HFFc6 (cell line): ENCODE results near the gene HSPA13. TPM values are rescaled to one million over a fixed set of nuclear protein-coding genes. Genes with fewer than 3 reads are reported as not detected.
"Not testable (repeated sequence)": the region's sequence is repeated elsewhere in the genome, so short reads cannot be mapped to it uniquely, and the experiment has no call there.

Experiments
- DNase-seq: peaks from one replicate; pipeline ENCODE4 v3.0.0-alpha.2; 2018
- H3K27ac Mint-ChIP-seq: 2 replicates; pipeline ENCODE4 v1.8.0; 2020; ENCODE audit warnings: mild to moderate bottlenecking, mixed read lengths
- H3K27me3 Mint-ChIP-seq: 2 replicates; pipeline ENCODE4 v1.8.0; 2021; ENCODE audit warnings: mild to moderate bottlenecking, moderate library complexity, mixed read lengths; ENCODE audit not compliant: insufficient read depth
- H3K36me3 Mint-ChIP-seq: 2 replicates; pipeline ENCODE4 v1.8.0; 2021; ENCODE audit warnings: low read depth, mixed read lengths
- H3K4me1 Mint-ChIP-seq: 2 replicates; pipeline ENCODE4 v1.8.0; 2020; ENCODE audit warnings: low read depth, mixed read lengths
- H3K4me3 Mint-ChIP-seq: 2 replicates; pipeline ENCODE4 v1.8.0; 2020; ENCODE audit warnings: mild to moderate bottlenecking, moderate library complexity, mixed read lengths
- H3K9me3 Mint-ChIP-seq: 2 replicates; pipeline ENCODE4 v1.8.0; 2020; ENCODE audit warnings: mild to moderate bottlenecking, mixed read lengths
- total RNA-seq, 6 experiments: library from RNA; stranded (reverse); fragmentation: NEBNext Ultra II Directional; extraction: Animal tissue kit (Norgen Biotek cat#: 25700); gene quantifications; 2 replicates in 1 of 6; 3 replicates in 5 of 6; pipeline ENCODE4 v1.2.3, GENCODE V29; 2021
- TF ChIP-seq, protein P1 (sequence below): fragments of 200-600 bp; sonication (generic); IDR thresholded peaks from 2 replicates; pipeline ENCODE4 v1.5.0; 2021; ENCODE audit warnings: antibody characterized with exemption, mild to moderate bottlenecking

Gene HSPA13
- total RNA-seq, 6 experiments from 2014 or later = 41.7 to 53.1 (median 48.0) TPM

DNA sequence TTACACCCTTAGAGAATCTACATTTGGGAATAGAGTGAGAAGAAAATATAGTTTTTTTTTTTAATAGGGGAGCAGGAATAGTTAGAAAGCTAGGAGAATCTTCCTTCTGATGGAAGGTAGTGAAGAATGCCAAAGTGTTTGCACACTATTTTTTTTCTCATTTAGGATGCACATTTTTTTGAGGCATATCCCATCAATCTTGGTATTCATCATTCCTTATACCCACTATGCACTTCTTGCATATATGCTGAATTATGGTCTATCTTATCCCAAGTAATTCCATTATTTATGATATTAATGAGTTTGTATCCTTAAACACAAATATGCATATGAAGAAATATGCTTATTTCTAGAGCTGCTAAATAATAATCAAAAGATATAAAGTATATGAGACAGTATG lies 28.4 kb downstream of the HSPA13 start:
- H3K27ac Mint-ChIP-seq = no peak overlapping the region
- DNase-seq = no peak
- no peaks in the 10 kb centered on the region for H3K9me3 Mint-ChIP-seq
- H3K27me3 Mint-ChIP-seq = no peaks in the 10 kb centered on the region; the same call in 1 of the 2 replicates
- H3K4me3 Mint-ChIP-seq = no peak overlapping the region
- TF ChIP-seq, protein P1, sequence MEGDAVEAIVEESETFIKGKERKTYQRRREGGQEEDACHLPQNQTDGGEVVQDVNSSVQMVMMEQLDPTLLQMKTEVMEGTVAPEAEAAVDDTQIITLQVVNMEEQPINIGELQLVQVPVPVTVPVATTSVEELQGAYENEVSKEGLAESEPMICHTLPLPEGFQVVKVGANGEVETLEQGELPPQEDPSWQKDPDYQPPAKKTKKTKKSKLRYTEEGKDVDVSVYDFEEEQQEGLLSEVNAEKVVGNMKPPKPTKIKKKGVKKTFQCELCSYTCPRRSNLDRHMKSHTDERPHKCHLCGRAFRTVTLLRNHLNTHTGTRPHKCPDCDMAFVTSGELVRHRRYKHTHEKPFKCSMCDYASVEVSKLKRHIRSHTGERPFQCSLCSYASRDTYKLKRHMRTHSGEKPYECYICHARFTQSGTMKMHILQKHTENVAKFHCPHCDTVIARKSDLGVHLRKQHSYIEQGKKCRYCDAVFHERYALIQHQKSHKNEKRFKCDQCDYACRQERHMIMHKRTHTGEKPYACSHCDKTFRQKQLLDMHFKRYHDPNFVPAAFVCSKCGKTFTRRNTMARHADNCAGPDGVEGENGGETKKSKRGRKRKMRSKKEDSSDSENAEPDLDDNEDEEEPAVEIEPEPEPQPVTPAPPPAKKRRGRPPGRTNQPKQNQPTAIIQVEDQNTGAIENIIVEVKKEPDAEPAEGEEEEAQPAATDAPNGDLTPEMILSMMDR = no peak
- no peaks in the 10 kb centered on the region for H3K4me1 Mint-ChIP-seq
- no peaks in the 10 kb centered on the region for H3K36me3 Mint-ChIP-seq

DNA sequence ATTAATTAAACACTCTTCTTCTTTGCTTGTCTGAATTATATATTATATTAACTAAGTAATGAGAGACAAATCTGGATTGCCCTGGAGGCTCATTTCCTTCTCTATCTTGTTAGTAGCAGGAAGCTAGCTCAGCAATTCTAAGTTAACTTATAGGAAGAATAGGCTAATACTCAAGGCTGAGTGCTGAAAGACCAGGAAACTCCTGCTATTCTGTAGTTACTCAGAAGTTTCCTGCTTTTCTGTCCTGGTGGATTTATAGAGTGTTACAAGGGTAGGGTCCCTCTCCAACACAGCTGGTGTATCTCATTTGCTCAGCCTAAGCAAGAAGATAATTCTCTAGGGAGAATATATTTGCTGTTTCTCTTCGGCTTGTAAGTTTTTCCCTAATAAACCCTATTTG lies 29.2 kb downstream of the HSPA13 start:
- H3K4me3 Mint-ChIP-seq = no peak overlapping the region
- H3K36me3 Mint-ChIP-seq = no peaks in the 10 kb centered on the region
- H3K9me3 Mint-ChIP-seq = no peaks in the 10 kb centered on the region
- no peak overlapping the region for H3K27ac Mint-ChIP-seq
- no peak for DNase-seq
- TF ChIP-seq, protein P1 = no peak
- no peaks in the 10 kb centered on the region for H3K4me1 Mint-ChIP-seq
- H3K27me3 Mint-ChIP-seq = no peaks in the 10 kb centered on the region; the same call in 1 of the 2 replicates

DNA sequence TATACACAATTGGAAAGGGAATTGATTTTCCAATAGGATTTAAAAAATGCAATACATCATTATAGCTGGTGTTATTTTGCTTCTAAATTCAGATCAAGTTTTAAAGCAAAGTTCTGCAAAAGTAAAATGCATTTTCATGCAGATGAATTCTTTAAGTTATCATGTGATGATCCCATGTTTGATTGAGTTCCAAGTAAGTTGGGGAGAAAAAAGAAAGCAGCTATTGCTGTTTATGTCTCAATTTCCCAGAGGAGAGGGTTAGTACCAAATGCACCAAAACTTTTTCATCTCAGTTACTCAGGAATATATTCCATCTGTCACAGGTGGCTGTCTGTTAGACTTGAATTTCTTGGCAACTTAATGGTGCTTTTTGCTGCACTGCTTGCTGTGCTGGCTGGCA lies 29.7 kb downstream of the HSPA13 start:
- TF ChIP-seq, protein P1 = no peak
- no peak overlapping the region for H3K27ac Mint-ChIP-seq
- H3K27me3 Mint-ChIP-seq = no peaks in the 10 kb centered on the region; the same call in 1 of the 2 replicates
- no peak for DNase-seq
- no peak overlapping the region for H3K4me3 Mint-ChIP-seq
- H3K9me3 Mint-ChIP-seq = no peaks in the 10 kb centered on the region
- no peaks in the 10 kb centered on the region for H3K4me1 Mint-ChIP-seq
- H3K36me3 Mint-ChIP-seq = no peaks in the 10 kb centered on the region

DNA sequence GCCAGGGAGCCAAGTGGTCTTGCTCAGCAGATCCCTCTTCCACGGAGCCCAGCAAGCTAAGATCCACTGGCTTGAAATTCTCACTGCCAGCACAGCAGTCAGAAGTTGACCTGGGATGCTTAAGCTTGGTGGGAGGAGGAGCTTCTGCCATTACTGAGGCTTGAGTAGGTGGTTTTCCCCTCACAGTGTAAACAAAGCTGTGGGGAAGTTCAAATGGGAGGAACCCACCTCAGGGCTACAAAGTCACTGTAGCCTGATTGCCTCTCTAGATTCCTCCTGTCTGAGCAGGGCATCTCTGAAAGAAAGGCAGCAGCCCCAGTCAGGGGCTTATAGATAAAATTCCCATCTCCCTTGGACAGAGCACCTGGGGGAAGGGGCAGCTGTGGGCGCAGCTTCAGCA lies 55.6 kb downstream of the HSPA13 start:
- peaks cover 12% of the 10 kb centered on the region for H3K9me3 Mint-ChIP-seq
- not testable (repeated sequence) for H3K27me3 Mint-ChIP-seq, DNase-seq, H3K27ac Mint-ChIP-seq, H3K4me3 Mint-ChIP-seq, H3K4me1 Mint-ChIP-seq, H3K36me3 Mint-ChIP-seq

DNA sequence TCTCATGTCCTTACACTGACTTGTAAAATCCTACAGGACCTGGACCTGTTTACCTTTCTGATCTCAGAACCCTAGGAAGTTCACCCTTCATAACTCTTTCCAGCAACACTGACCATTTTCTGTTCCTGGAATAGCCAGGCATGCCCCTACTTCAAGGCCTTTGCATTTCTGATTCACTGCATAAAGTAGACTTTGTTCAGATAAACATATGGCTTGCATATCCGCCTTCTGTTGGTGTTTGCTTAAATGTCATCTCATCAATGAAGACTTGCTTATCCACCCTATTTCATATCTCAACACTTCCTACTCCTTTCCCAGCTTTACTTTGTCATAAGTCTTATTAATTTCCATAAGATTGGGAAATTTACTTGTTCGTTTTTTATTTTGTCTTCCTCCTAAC lies 57.4 kb downstream of the HSPA13 start:
- no peak overlapping the region for H3K27ac Mint-ChIP-seq
- DNase-seq = no peak
- H3K9me3 Mint-ChIP-seq = peaks cover 12% of the 10 kb centered on the region
- TF ChIP-seq, protein P1 = no peak
- H3K4me3 Mint-ChIP-seq = no peak overlapping the region
- peaks cover 2% of the 10 kb centered on the region for H3K27me3 Mint-ChIP-seq
- no peaks in the 10 kb centered on the region for H3K4me1 Mint-ChIP-seq
- no peaks in the 10 kb centered on the region for H3K36me3 Mint-ChIP-seq

Other genes starting within 250 kb of the HSPA13 start
- gene LIPI, start 172.2 kb downstream of the HSPA13 start, total RNA-seq = not detected
- not detected for gene RBM11, start 167.0 kb downstream of the HSPA13 start, total RNA-seq
- gene SAMSN1, start 163.2 kb upstream of the HSPA13 start, total RNA-seq = not detected